Suppressor macrophage treated with lipopolysaccharide for 4 hours (primary cell): Measurements from ENCODE around the gene SLC7A10.
"Not testable (repeated sequence)": the region's sequence is repeated elsewhere in the genome, so short reads cannot be mapped to it uniquely, and the experiment has no call there.

Experiments used
- DNase-seq: peaks from one replicate; pipeline ENCODE4 v3.0.0-alpha.2; 2020

Gene SLC7A10

GRCh38 chr19:33198169-33198568 lies 27.5 kb downstream of the SLC7A10 start:
- no peak for DNase-seq

- DNase-seq: no peak
Measured at GRCh38 chr19:33197591-33198000, 28.1 kb downstream of the SLC7A10 start.

GRCh38 chr19:33196446-33197193 lies 29.0 kb downstream of the SLC7A10 start:
- no peak for DNase-seq

GRCh38 chr19:33195645-33196347 lies 29.9 kb downstream of the SLC7A10 start:
- DNase-seq: no peak

- peak; percentile 20 for DNase-seq
Measured at GRCh38 chr19:33194886-33195644, 30.6 kb downstream of the SLC7A10 start.

- peak; percentile 38 for DNase-seq
Measured at GRCh38 chr19:33194532-33194885, 31.1 kb downstream of the SLC7A10 start.

- DNase-seq: peak; percentile 29
Measured at GRCh38 chr19:33193865-33194362, 31.7 kb downstream of the SLC7A10 start, which contains the start of gene LRP3. LRP3 (plus strand) TSS chr19:33194330; CDS start chr19:33194786, 456 bp downstream.

GRCh38 chr19:33193269-33193864 lies 32.3 kb downstream of the SLC7A10 start:
- no peak for DNase-seq

- no peak for DNase-seq
Measured at GRCh38 chr19:33192010-33192409, 33.6 kb downstream of the SLC7A10 start.

GRCh38 chr19:33191501-33191900 lies 34.1 kb downstream of the SLC7A10 start:
- no peak for DNase-seq

- not testable (repeated sequence) for DNase-seq
Measured at GRCh38 chr19:33191092-33191491, 34.6 kb downstream of the SLC7A10 start.

- no peak for DNase-seq
Measured at GRCh38 chr19:33189453-33189852, 36.2 kb downstream of the SLC7A10 start.

- DNase-seq: no peak
Measured at GRCh38 chr19:33187183-33187540, 38.5 kb downstream of the SLC7A10 start.

GRCh38 chr19:33186431-33187182 lies 39.0 kb downstream of the SLC7A10 start:
- peak; percentile 35 for DNase-seq

GRCh38 chr19:33177417-33177979 lies 48.2 kb downstream of the SLC7A10 start:
- DNase-seq: peak; percentile 82

- DNase-seq: peak; percentile 97
Measured at GRCh38 chr19:33176670-33177416, 48.8 kb downstream of the SLC7A10 start.

- peak; percentile 19 for DNase-seq
Measured at GRCh38 chr19:33175886-33176669, 49.6 kb downstream of the SLC7A10 start.

GRCh38 chr19:33175156-33175782 lies 50.4 kb downstream of the SLC7A10 start:
- DNase-seq: no peak

- DNase-seq: no peak
Measured at GRCh38 chr19:33174186-33174585, 51.5 kb downstream of the SLC7A10 start.

- no peak for DNase-seq
Measured at GRCh38 chr19:33171916-33172359, 53.7 kb downstream of the SLC7A10 start.
